HEK293T (cell line): ENCODE data around the gene WSB1.

Experiments used
- ARNT ChIP-seq: fragments of 450-650 bp; IDR thresholded peaks from 2 replicates; pipeline ENCODE4 v1.6.1; 2017; ENCODE audit warnings: mild to moderate bottlenecking
- BHLHE40 ChIP-seq: fragments of 450-650 bp; IDR thresholded peaks from 2 replicates; pipeline ENCODE4 v1.6.1; 2016; ENCODE audit warnings: mild to moderate bottlenecking, moderate library complexity, borderline replicate concordance
- FOXA1 ChIP-seq: fragments of 450-650 bp; IDR thresholded peaks from 2 replicates; pipeline ENCODE4 v1.6.1; 2016; ENCODE audit warnings: mild to moderate bottlenecking
- FOXK2 ChIP-seq: fragments of 450-650 bp; IDR thresholded peaks from 2 replicates; pipeline ENCODE4 v1.6.1; 2016; ENCODE audit warnings: mild to moderate bottlenecking
- FOXM1 ChIP-seq: fragments of 450-650 bp; IDR thresholded peaks from 2 replicates; pipeline ENCODE4 v1.6.1; 2017; ENCODE audit warnings: mild to moderate bottlenecking, borderline replicate concordance
- L3MBTL2 ChIP-seq: fragments of 450-650 bp; conservative IDR thresholded peaks from 2 replicates; pipeline ENCODE4 v1.6.1; 2016; ENCODE audit warnings: mild to moderate bottlenecking
- NFRKB ChIP-seq: fragments of 450-650 bp; IDR thresholded peaks from 2 replicates; pipeline ENCODE4 v1.6.1; 2016; ENCODE audit warnings: mild to moderate bottlenecking, moderate library complexity
- SP1 ChIP-seq: fragments of 450-650 bp; IDR thresholded peaks from 2 replicates; pipeline ENCODE4 v1.6.1; 2017
- SUZ12 ChIP-seq: fragments of 450-650 bp; IDR thresholded peaks from 2 replicates; pipeline ENCODE4 v1.6.1; 2016; ENCODE audit warnings: mild to moderate bottlenecking

- no peak for TF ChIP-seq BHLHE40
- no peak for TF ChIP-seq SP1
- no peak for TF ChIP-seq FOXA1
- no peak for TF ChIP-seq FOXK2
- TF ChIP-seq NFRKB: no peak
- no peak for TF ChIP-seq SUZ12
- no peak for TF ChIP-seq FOXM1
- TF ChIP-seq L3MBTL2: no peak
- TF ChIP-seq ARNT: no peak
Measured at GRCh38 chr17:27306276-27306835, 12.4 kb downstream of the WSB1 start.
